Esophagus squamous epithelium (tissue), 5 donors: Measurements from ENCODE around the gene PRKCB. TPM values are rescaled to one million over a fixed set of nuclear protein-coding genes. Genes with fewer than 3 reads are reported as not detected.

Experiments used
- DNase-seq: peaks from one replicate; lab custom pipeline; 2025; lab: John Stamatoyannopoulos, UW
- H3K27ac ChIP-seq, 4 donors: fragments of 200-600 bp; sonication (generic); one replicate each; pipeline ENCODE4 v1.5.1; 2016 to 2019; ENCODE audit warnings: mild to moderate bottlenecking in 1 of 4
- H3K27me3 ChIP-seq, 4 donors: fragments of 200-600 bp; sonication (generic); 1 replicate in 3 of 4; 2 replicates in 1 of 4; pipeline versions ENCODE4 v1.5.1 to v1.6.0; 2017 to 2021; ENCODE audit warnings: antibody characterized with exemption in 1 of 4
- H3K36me3 ChIP-seq, 3 donors: fragments of 200-600 bp; sonication (generic); one replicate each; pipeline ENCODE4 v1.5.1; 2016 to 2019
- H3K4me1 ChIP-seq, 3 donors: fragments of 200-600 bp; sonication (generic); one replicate each; pipeline ENCODE4 v1.5.1; 2017 to 2019
- H3K4me3 ChIP-seq, 4 donors: fragments of 200-600 bp; sonication (generic); 1 replicate in 3 of 4; 2 replicates in 1 of 4; pipeline ENCODE4 v1.5.1; 2016 to 2019; ENCODE audit warnings: mild to moderate bottlenecking in 2 of 4, moderate library complexity in 1 of 4
- H3K9me3 ChIP-seq, 3 donors: fragments of 200-600 bp; sonication (generic); one replicate each; pipeline ENCODE4 v1.5.1; 2016 to 2019
- POLR2A ChIP-seq, 4 donors: fragments of 450-650 bp; IDR thresholded peaks; one replicate each; pipeline ENCODE4 v1.6.1; 2017; ENCODE audit warnings: antibody characterized with exemption in 4 of 4, mild to moderate bottlenecking in 4 of 4, moderate library complexity in 3 of 4
- WGBS, 2 donors: methylation state at CpG; one replicate each; pipeline ENCODE4 v1.1.5; 2018; 5-methylcytosine and 5-hydroxymethylcytosine counted together
- intact Hi-C: fragments of 100-400 bp; cut with DNase I; formaldehyde crosslinking; loops from one replicate; pipeline ENCODE4 v1.15.0; 2022
- total RNA-seq, 4 donors: library from RNA; depleted of rRNA; stranded (reverse); fragments of >200 nt; gene quantifications; one replicate each; pipeline ENCODE4 v1.1.0, GENCODE V29; 2016
- TF ChIP-seq, protein P1 (sequence below), 6 experiments: fragments of 450-650 bp in 4 of 6; fragments of 200-600 bp in 2 of 6; sonication (generic) in 2 of 6; IDR thresholded peaks; one replicate each; pipeline ENCODE4 v1.5.1; 2016 to 2019; ENCODE audit warnings: antibody characterized with exemption in 6 of 6, mild to moderate bottlenecking in 4 of 6, moderate library complexity in 4 of 6
- donor health status: DM: yes; HTN: yes; CAD: no.

PRKCB gene
- total RNA-seq, 4 donors from 2014 or later, result 0.38 to 4.0 (median 1.7) TPM

DNA sequence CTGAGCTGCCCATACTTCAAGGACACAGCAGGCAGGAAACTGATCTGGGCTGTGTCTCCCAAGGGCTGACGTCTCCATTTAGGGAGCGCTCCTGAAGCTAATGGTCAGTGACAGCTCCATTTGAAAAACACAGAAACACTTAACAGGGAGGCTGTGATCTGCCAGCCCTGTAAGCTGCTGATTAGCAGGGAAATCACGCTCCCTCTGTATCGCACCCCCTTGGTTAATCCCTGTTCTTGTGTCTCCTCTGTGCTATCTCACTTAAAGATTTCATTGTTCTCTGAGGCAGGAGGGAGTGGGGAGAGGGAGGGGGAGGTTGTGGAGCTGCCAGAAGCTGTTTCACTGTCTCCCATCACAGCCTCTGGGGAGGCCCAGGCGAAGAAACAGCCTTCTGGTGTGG is 372.9 kb downstream of the PRKCB start:
- Histone ChIP-seq H3K9me3 (no peaks in the 10 kb centered on the region), H3K4me3 (no peak overlapping the region), H3K27me3 (no peaks in the 10 kb centered on the region), H3K36me3 (no peaks in the 10 kb centered on the region), H3K4me1 (no peaks in the 10 kb centered on the region), H3K27ac (no peak overlapping the region)
- intact Hi-C loops, result no loop called here
- WGBS, 2 donors, result 27 to 67% methylated on average over 2 to 3 of the region's 5 CpGs
- no peak for DNase-seq
- TF ChIP-seq, protein P1, sequence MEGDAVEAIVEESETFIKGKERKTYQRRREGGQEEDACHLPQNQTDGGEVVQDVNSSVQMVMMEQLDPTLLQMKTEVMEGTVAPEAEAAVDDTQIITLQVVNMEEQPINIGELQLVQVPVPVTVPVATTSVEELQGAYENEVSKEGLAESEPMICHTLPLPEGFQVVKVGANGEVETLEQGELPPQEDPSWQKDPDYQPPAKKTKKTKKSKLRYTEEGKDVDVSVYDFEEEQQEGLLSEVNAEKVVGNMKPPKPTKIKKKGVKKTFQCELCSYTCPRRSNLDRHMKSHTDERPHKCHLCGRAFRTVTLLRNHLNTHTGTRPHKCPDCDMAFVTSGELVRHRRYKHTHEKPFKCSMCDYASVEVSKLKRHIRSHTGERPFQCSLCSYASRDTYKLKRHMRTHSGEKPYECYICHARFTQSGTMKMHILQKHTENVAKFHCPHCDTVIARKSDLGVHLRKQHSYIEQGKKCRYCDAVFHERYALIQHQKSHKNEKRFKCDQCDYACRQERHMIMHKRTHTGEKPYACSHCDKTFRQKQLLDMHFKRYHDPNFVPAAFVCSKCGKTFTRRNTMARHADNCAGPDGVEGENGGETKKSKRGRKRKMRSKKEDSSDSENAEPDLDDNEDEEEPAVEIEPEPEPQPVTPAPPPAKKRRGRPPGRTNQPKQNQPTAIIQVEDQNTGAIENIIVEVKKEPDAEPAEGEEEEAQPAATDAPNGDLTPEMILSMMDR (IDR thresholded peaks at IDR 0.05), result no peak
- no peak for TF ChIP-seq POLR2A (IDR thresholded peaks at IDR 0.05)

DNA sequence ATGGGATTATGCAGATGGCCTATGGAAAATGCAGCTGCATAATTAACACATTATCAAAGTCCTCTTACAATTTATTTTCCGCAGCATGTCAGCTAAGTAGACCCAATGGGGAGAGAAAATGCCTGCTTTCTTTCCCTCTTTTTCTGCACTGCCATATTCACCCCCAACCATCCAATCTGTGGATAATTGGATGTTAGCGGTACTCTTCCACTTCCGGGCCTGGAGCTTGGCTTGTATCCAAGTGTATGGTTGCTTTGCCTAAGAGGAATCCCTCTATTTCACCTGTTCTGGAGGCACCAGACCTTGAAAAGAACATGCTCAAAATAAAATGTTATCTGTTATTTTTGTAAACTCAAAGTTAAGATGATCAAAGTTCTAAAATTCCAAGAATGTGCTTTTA is 379.2 kb downstream of the PRKCB start:
- Histone ChIP-seq H3K27me3 (no peaks in the 10 kb centered on the region), H3K27ac (no peak overlapping the region), H3K4me1 (no peaks in the 10 kb centered on the region), H3K4me3 (no peak overlapping the region), H3K9me3 (no peaks in the 10 kb centered on the region), H3K36me3 (no peaks in the 10 kb centered on the region)
- no peak for DNase-seq
- 80% methylated on average over 3 of the region's 3 CpGs for WGBS, 2 donors
- TF ChIP-seq, protein P1 (IDR thresholded peaks at IDR 0.05), result no peak
- TF ChIP-seq POLR2A (IDR thresholded peaks at IDR 0.05), result no peak
- intact Hi-C loops, result no loop called here

DNA sequence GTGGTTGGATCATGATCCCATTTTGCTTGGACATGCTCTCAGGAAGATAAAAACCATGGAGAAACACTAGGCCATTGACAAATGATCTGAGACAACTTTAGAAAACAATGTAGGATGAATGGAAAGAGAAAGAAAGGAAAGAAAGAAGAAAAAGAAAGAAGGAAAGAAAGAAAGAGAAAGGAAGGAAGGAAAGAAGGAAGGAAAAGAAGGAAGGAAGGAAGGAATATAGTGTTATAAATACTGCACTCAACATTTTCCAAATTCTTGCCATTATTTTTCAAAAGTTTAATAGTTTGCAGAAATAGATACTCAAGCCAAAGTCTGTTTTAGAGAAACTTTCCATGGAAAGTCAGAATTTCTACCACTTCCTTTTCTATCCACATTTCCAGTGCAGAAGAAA is 381.2 kb downstream of the PRKCB start:
- Histone ChIP-seq H3K4me1 (no peaks in the 10 kb centered on the region), H3K9me3 (no peaks in the 10 kb centered on the region), H3K27ac (no peak overlapping the region), H3K36me3 (no peaks in the 10 kb centered on the region), H3K4me3 (no peak overlapping the region), H3K27me3 (no peaks in the 10 kb centered on the region)
- intact Hi-C loops, result no loop called here
- no peak for DNase-seq
- TF ChIP-seq, protein P1 (IDR thresholded peaks at IDR 0.05), result no peak
- no peak for TF ChIP-seq POLR2A (IDR thresholded peaks at IDR 0.05)

DNA sequence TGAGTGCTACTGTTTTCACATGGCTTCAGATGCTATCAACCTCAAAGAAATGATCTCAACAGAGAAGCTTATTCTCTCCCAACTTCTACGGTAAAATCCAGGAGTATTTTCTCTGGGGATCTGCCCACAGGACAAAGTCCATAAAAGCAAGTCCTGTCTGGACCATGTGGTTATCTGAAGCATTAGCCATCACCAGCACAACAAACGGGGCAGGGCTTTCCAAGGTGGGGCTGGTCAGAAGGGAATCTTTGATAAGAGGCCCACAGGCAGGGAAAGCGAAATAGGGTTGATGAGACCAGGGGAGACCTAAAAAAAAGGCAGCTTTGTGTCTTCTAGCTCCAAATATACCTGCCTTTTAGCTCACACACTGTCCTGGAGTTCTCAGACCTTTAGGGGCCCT is 381.7 kb downstream of the PRKCB start:
- intact Hi-C loops, result no loop called here

DNA sequence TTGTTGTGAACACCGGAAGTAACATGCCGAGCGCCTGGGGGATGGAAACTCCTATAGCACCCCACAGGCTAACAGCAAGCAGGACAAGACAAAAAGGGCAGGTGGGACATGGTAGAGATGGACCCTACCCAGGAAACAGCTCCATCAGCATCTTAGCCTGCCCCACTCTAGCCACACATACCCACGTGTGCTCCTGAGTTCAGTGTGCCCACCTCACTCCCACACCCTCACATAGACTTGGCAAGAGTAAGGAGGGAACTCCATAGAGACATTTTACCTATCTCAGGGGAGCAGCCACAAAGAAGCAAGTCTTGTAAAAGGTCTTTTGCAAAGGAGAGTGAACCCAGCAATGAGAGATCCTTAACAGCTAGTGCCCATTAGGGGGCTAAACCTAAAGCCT is 382.5 kb downstream of the PRKCB start:
- H3K9me3 ChIP-seq, result no peaks in the 10 kb centered on the region

More for the DNA sequence above, 381.7 kb downstream of the PRKCB start:
- no peak overlapping the region for H3K27ac ChIP-seq
- WGBS, 2 donors, result 68 to 78% methylated on average over 3 of the region's 3 CpGs
- TF ChIP-seq POLR2A (IDR thresholded peaks at IDR 0.05), result no peak
- TF ChIP-seq, protein P1 (IDR thresholded peaks at IDR 0.05), result no peak
- H3K9me3 ChIP-seq, result no peaks in the 10 kb centered on the region
- no peak for DNase-seq
- no peak overlapping the region for H3K4me3 ChIP-seq
- H3K27me3 ChIP-seq, result no peaks in the 10 kb centered on the region
- H3K4me1 ChIP-seq, result no peaks in the 10 kb centered on the region
- no peaks in the 10 kb centered on the region for H3K36me3 ChIP-seq

More for the DNA sequence above, 382.5 kb downstream of the PRKCB start:
- Histone ChIP-seq H3K36me3 (no peaks in the 10 kb centered on the region), H3K27me3 (no peaks in the 10 kb centered on the region), H3K4me1 (no peaks in the 10 kb centered on the region), H3K27ac (no peak overlapping the region), H3K4me3 (no peak overlapping the region)
- intact Hi-C loops, result no loop called here
- DNase-seq, result no peak
- TF ChIP-seq, protein P1 (IDR thresholded peaks at IDR 0.05), result no peak
- whole genome bisulfite sequencing, 2 donors, result 82 to 87% methylated on average over 4 of the region's 4 CpGs
